Stimulated activated CD8-positive, alpha-beta memory T cell treated with anti-CD3 and anti-CD28 coated beads, Interleukin-4, amount 100 ng/mL, for 48 hours (primary cell): ENCODE data around the gene ALKBH4.
A peak's percentile ranks its signal among the peaks of the same experiment; 100 is the strongest.

Experiments used
- DNase-seq: peaks from one replicate; pipeline ENCODE4 v3.0.0-alpha.2; 2020

ALKBH4 gene

DNA sequence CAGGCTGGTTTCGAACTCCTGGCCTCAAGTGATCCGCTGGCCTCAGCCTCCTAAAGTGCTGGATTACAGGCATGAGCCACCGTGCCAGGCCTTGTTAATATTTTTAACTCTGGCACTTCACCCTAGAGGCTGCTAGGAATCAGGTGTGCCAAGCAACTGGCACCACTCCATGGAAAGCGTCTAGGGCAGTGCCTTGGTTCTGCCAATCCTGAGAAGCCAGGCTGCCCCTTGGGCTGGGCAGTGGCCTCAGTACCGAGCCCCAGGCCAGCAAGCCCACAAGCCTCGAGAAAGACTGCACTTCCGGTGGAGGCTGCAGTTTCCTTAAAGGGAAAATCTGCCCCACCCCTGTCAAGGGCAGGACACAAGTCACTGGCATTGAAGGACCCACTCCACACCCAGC lies 11.3 kb downstream of the ALKBH4 start:
- no peak for DNase-seq

GRCh38 chr7:102452451-102452850 lies 12.2 kb downstream of the ALKBH4 start:
- DNase-seq, result no peak

GRCh38 chr7:102451371-102452054 lies 13.2 kb downstream of the ALKBH4 start:
- no peak for DNase-seq

GRCh38 chr7:102450242-102450641 lies 14.4 kb downstream of the ALKBH4 start:
- peak; percentile 59 for DNase-seq

DNA sequence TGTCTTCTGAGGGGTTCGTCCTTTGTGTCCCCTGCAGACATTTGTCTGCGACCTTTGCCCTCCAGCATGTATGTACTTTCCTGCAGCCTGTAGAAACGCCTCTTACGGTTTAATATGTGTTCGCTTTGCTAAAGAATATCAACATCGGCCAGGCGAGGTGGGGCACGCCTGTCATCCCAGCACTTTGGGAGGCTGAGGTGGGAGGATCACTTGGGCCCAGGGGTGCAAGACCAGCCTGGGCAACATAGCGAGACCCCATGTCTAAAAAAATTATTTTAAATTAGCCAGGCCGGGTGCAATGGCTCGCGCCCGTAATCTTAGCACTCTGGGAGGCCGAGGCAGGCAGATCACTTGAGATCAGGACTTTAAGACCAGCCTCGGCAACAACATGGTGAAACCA lies 15.5 kb downstream of the ALKBH4 start:
- no peak for DNase-seq

GRCh38 chr7:102447311-102447710 lies 17.4 kb downstream of the ALKBH4 start:
- DNase-seq, result no peak

GRCh38 chr7:102446387-102447156 lies 18.1 kb downstream of the ALKBH4 start:
- no peak for DNase-seq

GRCh38 chr7:102445674-102446071 lies 19.0 kb downstream of the ALKBH4 start:
- no peak for DNase-seq

- no peak for DNase-seq
Measured at GRCh38 chr7:102444961-102445673, 19.5 kb downstream of the ALKBH4 start.

GRCh38 chr7:102439963-102440795 lies 24.5 kb downstream of the ALKBH4 start:
- no peak for DNase-seq

- no peak for DNase-seq
Measured at GRCh38 chr7:102436118-102436517, 28.5 kb downstream of the ALKBH4 start.

DNA sequence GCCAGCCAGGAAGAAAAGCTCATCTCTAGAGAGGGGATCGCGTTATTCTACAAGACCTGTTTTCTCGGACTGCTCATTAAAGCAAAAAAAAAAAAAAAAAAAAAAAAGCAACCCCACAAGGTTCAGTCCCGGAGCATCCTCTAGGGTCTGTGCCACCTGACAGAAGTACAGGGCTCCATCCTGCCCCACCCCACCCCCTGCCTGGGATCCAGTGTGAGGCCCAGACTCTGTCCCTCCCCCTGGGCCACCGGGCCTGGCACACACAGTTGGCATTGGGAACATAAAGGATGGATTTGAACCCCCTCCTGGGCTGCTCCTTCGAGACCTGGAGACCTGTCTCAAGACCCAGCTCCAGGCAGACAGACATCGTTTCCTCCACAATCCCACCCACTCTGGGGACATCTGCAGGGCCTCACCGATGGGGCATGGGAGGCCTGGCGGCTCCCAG lies 30.6 kb downstream of the ALKBH4 start:
- DNase-seq, result no peak

DNA sequence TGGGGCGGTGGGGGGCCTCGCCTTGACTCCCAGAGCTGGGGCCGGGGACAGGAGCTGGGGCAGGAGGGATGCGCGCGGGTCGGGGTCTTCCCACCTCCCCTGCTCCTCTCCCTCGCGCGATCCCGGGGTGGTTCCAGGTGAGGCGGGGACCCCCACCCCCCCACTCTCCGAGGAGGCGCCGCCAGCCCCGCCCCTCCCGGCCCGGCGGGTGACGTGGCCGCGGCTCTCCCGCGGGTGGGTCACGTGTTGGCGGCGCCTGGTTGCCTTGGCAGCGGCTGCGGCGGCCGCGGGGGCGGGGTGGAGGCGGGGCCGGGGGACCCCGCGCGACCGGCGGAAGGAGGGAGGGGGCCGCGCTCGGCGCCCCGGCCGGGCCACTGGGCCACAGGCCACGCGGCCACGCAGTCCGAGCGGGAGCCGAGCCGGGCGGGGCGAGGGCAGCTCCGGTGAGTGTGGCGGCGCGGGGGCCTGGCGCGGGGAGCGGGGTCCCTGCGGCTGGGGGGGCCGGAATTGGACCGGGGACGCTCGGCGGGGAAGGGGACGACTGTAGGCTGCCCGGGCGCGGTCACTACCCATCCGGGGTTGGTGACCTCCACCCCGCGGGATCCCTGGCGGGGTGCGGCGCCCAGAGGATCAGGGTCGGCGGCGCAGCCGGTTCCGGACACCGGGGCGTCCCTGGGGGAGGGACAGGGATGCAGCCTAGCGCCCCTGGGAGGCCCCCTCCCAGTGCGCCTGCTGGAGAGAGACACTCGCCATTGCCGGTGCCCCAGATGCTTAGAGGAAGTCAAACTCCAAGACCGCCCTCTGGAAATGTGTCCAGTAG lies 31.2 kb downstream of the ALKBH4 start, which contains the start of gene ORAI2:
Gene ORAI2 (plus strand): TSS at position 357 of the 820 bp plus-strand sequence. CDS start 5,382 bp downstream, outside the sequence.
- peak; percentile 91 for DNase-seq

DNA sequence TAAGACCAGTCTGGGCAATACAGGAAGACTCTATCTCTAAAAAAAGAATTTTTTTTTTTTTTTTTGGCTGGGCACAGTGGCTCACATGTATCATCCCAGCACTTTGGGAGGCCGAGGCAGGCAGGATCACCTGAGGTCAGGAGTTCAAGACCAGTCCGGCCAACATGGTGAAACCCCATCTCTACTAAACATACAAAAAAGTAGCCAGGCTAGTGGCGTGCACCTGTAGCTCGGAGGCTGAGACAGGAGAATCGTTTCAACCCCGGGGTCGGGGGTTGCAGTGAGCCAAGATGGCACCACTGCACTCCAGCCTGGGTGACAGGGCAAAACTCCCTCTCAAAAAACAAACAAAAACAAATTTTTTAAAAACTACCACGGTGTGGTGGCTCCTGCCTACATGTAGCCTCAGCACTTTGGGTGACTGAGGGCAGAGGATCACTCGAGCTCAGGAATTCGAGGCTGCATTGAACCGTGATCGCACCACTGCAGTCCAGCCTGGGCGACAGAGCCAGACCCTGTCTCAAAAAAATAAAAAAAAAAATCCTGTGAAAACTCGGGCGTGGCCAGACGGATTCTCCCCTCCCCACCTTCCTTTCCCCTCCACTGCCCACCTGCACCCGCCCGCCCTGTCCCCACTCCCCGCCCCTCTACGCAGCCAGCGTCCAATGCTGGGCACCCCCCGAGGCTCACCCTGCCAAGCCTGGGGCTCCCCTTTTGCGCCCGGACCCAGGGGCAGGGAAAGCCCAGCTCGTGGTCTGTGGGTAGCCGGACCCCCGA lies 32.0 kb downstream of the ALKBH4 start:
- DNase-seq, result peak; percentile 39

GRCh38 chr7:102431617-102432298 lies 32.9 kb downstream of the ALKBH4 start:
- DNase-seq, result peak; percentile 53

- no peak for DNase-seq
Measured at GRCh38 chr7:102429141-102429899, 35.3 kb downstream of the ALKBH4 start.

- DNase-seq, result no peak
Measured at GRCh38 chr7:102427019-102427405, 37.7 kb downstream of the ALKBH4 start.

DNA sequence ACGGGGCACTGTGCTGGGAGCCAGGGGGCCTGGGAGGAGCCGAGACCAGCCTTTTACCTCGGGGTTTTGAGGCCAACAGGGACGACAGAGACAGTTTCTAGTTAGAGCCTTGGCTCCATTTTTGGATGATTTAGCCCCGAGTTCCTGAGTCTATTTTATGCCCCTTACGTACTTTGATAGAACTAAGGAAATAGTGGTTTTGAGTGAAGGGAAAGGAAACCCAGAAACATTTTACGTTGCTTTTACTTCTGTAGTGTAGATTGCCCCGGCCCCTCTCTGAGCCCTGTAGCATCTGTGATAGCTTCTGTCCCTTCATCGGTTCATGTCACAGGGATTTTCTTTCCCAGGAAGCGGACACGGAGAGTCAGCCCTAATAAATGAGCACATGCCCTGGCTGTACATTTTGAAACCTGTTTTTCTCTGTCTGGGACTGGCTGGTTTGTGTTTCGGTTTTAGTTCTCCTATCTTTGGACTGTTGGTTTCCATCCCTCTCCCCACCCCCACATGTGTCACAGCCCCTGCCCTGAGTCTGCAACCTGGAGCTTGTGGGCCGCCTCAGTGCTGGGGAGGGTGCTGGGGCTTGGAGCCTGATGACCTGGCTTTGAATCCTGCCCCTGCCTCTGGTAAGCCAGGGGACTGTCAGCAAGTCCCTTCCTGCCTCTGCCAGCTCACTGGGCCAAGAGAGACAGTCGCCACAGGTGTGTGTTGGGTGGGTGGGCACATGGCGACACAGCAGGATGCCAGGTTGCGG lies 38.2 kb downstream of the ALKBH4 start:
- peak; percentile 83 for DNase-seq
